ENCODE measurements around the gene ANO4.

The ANO4 gene

DNA sequence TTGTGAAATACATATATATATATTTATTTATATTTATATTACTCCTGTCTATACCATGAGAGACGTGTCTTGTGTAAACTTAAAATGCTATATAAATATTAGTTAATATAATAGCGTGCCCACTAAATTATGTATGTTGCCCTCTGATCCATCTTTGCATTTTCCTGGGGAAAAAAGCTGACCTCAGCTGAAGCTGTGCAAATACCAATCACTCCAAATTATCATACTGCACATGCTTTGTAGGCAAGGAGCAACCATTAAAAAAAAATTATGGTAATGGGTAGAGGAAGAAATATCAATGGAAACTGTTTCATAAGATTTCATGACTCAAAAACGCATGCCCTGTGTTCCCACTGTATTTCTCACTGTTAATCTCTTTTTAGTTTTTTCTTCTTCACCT, 179.8 kb downstream of the ANO4 start:
- Histone ChIP-seq H3K79me1 (ENCODE audit: low read length) (no peaks in the 10 kb centered on the region), H2AFZ (ENCODE audit: insufficient read depth, low read length, poor library complexity) (no peak overlapping the region), H3K27ac (ENCODE audit: low read depth, low read length) (no peak overlapping the region), H3K4me3 (ENCODE audit: low read depth, low read length) (no peak overlapping the region), H2AK5ac (ENCODE audit: low read length) (no peak overlapping the region), H4K8ac (ENCODE audit: low read depth, low read length) (no peak overlapping the region), H2BK120ac (ENCODE audit: insufficient read depth, low read length, poor library complexity) (no peak overlapping the region), H4K91ac (ENCODE audit: low read depth, low read length) (no peak overlapping the region), H3K27me3 (ENCODE audit: insufficient read depth, low read length) (no peaks in the 10 kb centered on the region), H3K9ac (ENCODE audit: low read length) (no peak overlapping the region), H3K4ac (ENCODE audit: low read depth, low read length) (no peak overlapping the region), H3K79me2 (ENCODE audit: control insufficient read depth, insufficient read depth, low read length, poor library complexity) (no peaks in the 10 kb centered on the region), H2BK12ac (ENCODE audit: low read length) (no peak overlapping the region), H3K36me3 (ENCODE audit: control insufficient read depth in 1 of 2, insufficient read depth in 2 of 2, low read length in 2 of 2) (no peaks in the 10 kb centered on the region), H2BK5ac (ENCODE audit: low read depth, low read length, poor library complexity) (no peak overlapping the region), H4K12ac (ENCODE audit: low read depth, low read length) (no peak overlapping the region), H3K9me3 (ENCODE audit: insufficient read depth, low read depth, low read length) (no peaks in the 10 kb centered on the region), H3K14ac (ENCODE audit: low read length) (no peak overlapping the region), H3K4me1 (ENCODE audit: control insufficient read depth in 1 of 2, insufficient read depth in 2 of 2, low read length in 2 of 2) (no peaks in the 10 kb centered on the region), H3K4me2 (ENCODE audit: low read length) (no peak overlapping the region), H3K18ac (ENCODE audit: low read length) (no peak overlapping the region), H3K23ac (ENCODE audit: low read length) (no peak overlapping the region)
- no CpG with 5 or more reads among the region's 3 CpGs for WGBS (ENCODE audit: extremely low coverage, insufficient coverage, insufficient read length)
- no peak for DNase-seq

DNA sequence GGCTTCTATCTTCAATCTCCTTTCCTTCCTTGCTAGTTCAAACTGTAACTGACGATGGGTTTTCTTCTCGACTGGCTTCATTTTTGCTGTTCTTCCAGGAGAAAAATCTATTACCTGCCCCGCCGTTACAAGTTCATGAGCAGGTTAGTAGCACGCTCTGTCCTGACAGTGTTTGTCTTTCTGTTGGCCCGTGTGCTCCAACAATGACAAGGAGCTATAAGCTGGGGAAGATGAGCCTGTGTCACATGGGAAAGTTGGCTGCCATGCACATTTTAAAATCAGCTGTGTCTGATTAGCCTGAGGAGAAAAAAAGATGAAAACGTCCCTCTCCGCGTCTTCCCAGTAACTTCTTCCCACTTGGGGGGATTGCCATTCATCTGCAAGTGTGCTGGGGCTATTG, 180.2 kb downstream of the ANO4 start:
- Histone ChIP-seq H3K36me3 (ENCODE audit: control insufficient read depth in 1 of 2, insufficient read depth in 2 of 2, low read length in 2 of 2) (no peaks in the 10 kb centered on the region), H3K79me1 (ENCODE audit: low read length) (no peaks in the 10 kb centered on the region), H4K8ac (ENCODE audit: low read depth, low read length) (no peak overlapping the region), H2BK5ac (ENCODE audit: low read depth, low read length, poor library complexity) (no peak overlapping the region), H4K12ac (ENCODE audit: low read depth, low read length) (no peak overlapping the region), H3K4me3 (ENCODE audit: low read depth, low read length) (no peak overlapping the region), H3K4me2 (ENCODE audit: low read length) (no peak overlapping the region), H3K27ac (ENCODE audit: low read depth, low read length) (no peak overlapping the region), H3K9ac (ENCODE audit: low read length) (no peak overlapping the region), H3K14ac (ENCODE audit: low read length) (no peak overlapping the region), H2BK120ac (ENCODE audit: insufficient read depth, low read length, poor library complexity) (no peak overlapping the region), H2BK12ac (ENCODE audit: low read length) (no peak overlapping the region), H3K4ac (ENCODE audit: low read depth, low read length) (no peak overlapping the region), H3K27me3 (ENCODE audit: insufficient read depth, low read length) (no peaks in the 10 kb centered on the region), H3K79me2 (ENCODE audit: control insufficient read depth, insufficient read depth, low read length, poor library complexity) (no peaks in the 10 kb centered on the region), H3K9me3 (ENCODE audit: insufficient read depth, low read depth, low read length) (no peaks in the 10 kb centered on the region), H3K4me1 (ENCODE audit: control insufficient read depth in 1 of 2, insufficient read depth in 2 of 2, low read length in 2 of 2) (no peaks in the 10 kb centered on the region), H3K23ac (ENCODE audit: low read length) (no peak overlapping the region), H3K18ac (ENCODE audit: low read length) (no peak overlapping the region), H2AFZ (ENCODE audit: insufficient read depth, low read length, poor library complexity) (no peak overlapping the region), H4K91ac (ENCODE audit: low read depth, low read length) (no peak overlapping the region), H2AK5ac (ENCODE audit: low read length) (no peak overlapping the region)
- DNase-seq = no peak
- WGBS (ENCODE audit: extremely low coverage, insufficient coverage, insufficient read length) = no CpG with 5 or more reads among the region's 9 CpGs

DNA sequence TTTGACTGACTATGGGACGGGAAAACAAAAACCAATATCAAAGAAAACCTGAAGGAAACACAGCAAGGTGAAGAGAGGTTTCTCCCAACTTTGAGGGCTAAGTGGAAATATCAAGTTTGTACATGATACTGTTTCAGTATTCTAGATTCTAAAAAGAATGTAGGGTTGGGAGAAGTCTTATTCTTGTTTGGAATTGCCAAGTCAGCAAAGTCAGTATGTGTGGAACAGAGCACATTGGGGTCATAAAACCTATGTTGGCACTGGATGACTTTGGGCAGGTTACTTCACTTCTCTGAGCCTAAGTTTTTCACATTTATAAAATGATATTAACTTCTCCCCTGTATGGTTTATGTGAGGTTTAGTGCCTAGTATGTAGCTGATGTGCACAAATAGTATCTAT, 182.2 kb downstream of the ANO4 start:
- Histone ChIP-seq H3K27ac (ENCODE audit: low read depth, low read length) (no peak overlapping the region), H2AFZ (ENCODE audit: insufficient read depth, low read length, poor library complexity) (no peak overlapping the region), H4K12ac (ENCODE audit: low read depth, low read length) (no peak overlapping the region), H4K8ac (ENCODE audit: low read depth, low read length) (no peak overlapping the region), H3K18ac (ENCODE audit: low read length) (no peak overlapping the region), H3K36me3 (ENCODE audit: control insufficient read depth in 1 of 2, insufficient read depth in 2 of 2, low read length in 2 of 2) (no peaks in the 10 kb centered on the region), H2BK12ac (ENCODE audit: low read length) (no peak overlapping the region), H3K4ac (ENCODE audit: low read depth, low read length) (no peak overlapping the region), H3K9me3 (ENCODE audit: insufficient read depth, low read depth, low read length) (no peaks in the 10 kb centered on the region), H3K79me2 (ENCODE audit: control insufficient read depth, insufficient read depth, low read length, poor library complexity) (no peaks in the 10 kb centered on the region), H2BK5ac (ENCODE audit: low read depth, low read length, poor library complexity) (no peak overlapping the region), H4K91ac (ENCODE audit: low read depth, low read length) (no peak overlapping the region), H3K4me2 (ENCODE audit: low read length) (no peak overlapping the region), H3K9ac (ENCODE audit: low read length) (no peak overlapping the region), H3K14ac (ENCODE audit: low read length) (no peak overlapping the region), H3K27me3 (ENCODE audit: insufficient read depth, low read length) (no peaks in the 10 kb centered on the region), H3K23ac (ENCODE audit: low read length) (no peak overlapping the region), H2AK5ac (ENCODE audit: low read length) (no peak overlapping the region), H3K4me1 (ENCODE audit: control insufficient read depth in 1 of 2, insufficient read depth in 2 of 2, low read length in 2 of 2) (no peaks in the 10 kb centered on the region), H3K79me1 (ENCODE audit: low read length) (no peaks in the 10 kb centered on the region), H3K4me3 (ENCODE audit: low read depth, low read length) (no peak overlapping the region), H2BK120ac (ENCODE audit: insufficient read depth, low read length, poor library complexity) (no peak overlapping the region)
- DNase-seq = no peak
- WGBS (ENCODE audit: extremely low coverage, insufficient coverage, insufficient read length) = no CpG with 5 or more reads among the region's 1 CpG

DNA sequence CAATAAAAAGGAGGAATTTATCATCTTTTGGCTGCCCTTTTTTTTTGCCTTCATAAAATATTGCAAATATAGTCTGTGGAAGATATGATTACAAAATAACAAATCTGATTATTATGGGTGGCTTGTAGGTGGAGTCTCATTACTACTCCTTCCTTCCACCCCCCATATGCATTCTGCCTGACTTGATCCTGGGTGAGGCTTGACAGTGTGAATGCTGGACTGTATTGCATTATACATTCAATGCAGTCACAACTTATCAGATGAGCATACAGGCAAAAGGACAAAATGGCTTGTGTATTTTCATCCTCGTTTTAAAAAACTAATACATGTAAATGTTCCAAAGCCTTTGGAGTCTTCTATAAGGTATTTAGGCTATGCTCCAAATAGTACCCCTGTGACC, 186.3 kb downstream of the ANO4 start:
- Histone ChIP-seq H3K27me3 (ENCODE audit: insufficient read depth, low read length) (no peaks in the 10 kb centered on the region), H4K91ac (ENCODE audit: low read depth, low read length) (no peak overlapping the region), H4K8ac (ENCODE audit: low read depth, low read length) (no peak overlapping the region), H3K79me2 (ENCODE audit: control insufficient read depth, insufficient read depth, low read length, poor library complexity) (no peaks in the 10 kb centered on the region), H3K27ac (ENCODE audit: low read depth, low read length) (no peak overlapping the region), H3K14ac (ENCODE audit: low read length) (no peak overlapping the region), H3K79me1 (ENCODE audit: low read length) (no peaks in the 10 kb centered on the region), H3K4me1 (ENCODE audit: control insufficient read depth in 1 of 2, insufficient read depth in 2 of 2, low read length in 2 of 2) (no peaks in the 10 kb centered on the region), H3K18ac (ENCODE audit: low read length) (no peak overlapping the region), H3K4me2 (ENCODE audit: low read length) (no peak overlapping the region), H2AFZ (ENCODE audit: insufficient read depth, low read length, poor library complexity) (no peak overlapping the region), H3K9me3 (ENCODE audit: insufficient read depth, low read depth, low read length) (no peaks in the 10 kb centered on the region), H2BK5ac (ENCODE audit: low read depth, low read length, poor library complexity) (no peak overlapping the region), H3K4ac (ENCODE audit: low read depth, low read length) (no peak overlapping the region), H3K9ac (ENCODE audit: low read length) (no peak overlapping the region), H4K12ac (ENCODE audit: low read depth, low read length) (no peak overlapping the region), H2AK5ac (ENCODE audit: low read length) (no peak overlapping the region), H3K36me3 (ENCODE audit: control insufficient read depth in 1 of 2, insufficient read depth in 2 of 2, low read length in 2 of 2) (no peaks in the 10 kb centered on the region), H3K4me3 (ENCODE audit: low read depth, low read length) (no peak overlapping the region), H2BK12ac (ENCODE audit: low read length) (no peak overlapping the region), H2BK120ac (ENCODE audit: insufficient read depth, low read length, poor library complexity) (no peak overlapping the region), H3K23ac (ENCODE audit: low read length) (no peak overlapping the region)
- DNase-seq = no peak
- no CpG with 5 or more reads among the region's 1 CpG for WGBS (ENCODE audit: extremely low coverage, insufficient coverage, insufficient read length)

Measured in trophoblast cell (in vitro differentiated cells and primary cell).